H1 (cell line): ENCODE measurements around the gene KLK5. TPM values are rescaled to one million over a fixed set of nuclear protein-coding genes. Genes with fewer than 3 reads are reported as not detected.

Experiments
- CTCF ChIA-PET: fragments of 300-600 bp; sonication (Branson Sonifier 250); formaldehyde crosslinking; loops from one replicate; lab custom pipeline; 2021; ENCODE audit not compliant: partially characterized antibody; lab: Charles Lee
- POLR2A ChIA-PET: fragments of 300-600 bp; sonication (Branson Sonifier 250); formaldehyde crosslinking; loops from one replicate; lab custom pipeline; 2021; ENCODE audit warnings: inconsistent platforms; ENCODE audit not compliant: partially characterized antibody; lab: Charles Lee
- DNase-seq, 2 experiments: peaks; one replicate each; pipeline versions ENCODE4 v3.0.0 to v3.0.0-alpha.2; 2010 to 2022; ENCODE audit warnings: low spot score in 2 of 2, low read depth in 1 of 2, mixed read lengths in 1 of 2
- FAIRE-seq: peaks from 2 replicates; lab custom pipeline; 2011; peaks lifted over from hg19 to GRCh38; lab: Jason Lieb, UNC
- H2AFZ ChIP-seq: 2 replicates; pipeline ENCODE4 v1.8.1; 2012; ENCODE audit warnings: low read length, inconsistent platforms
- H2AK5ac ChIP-seq: 2 replicates; pipeline ENCODE4 v1.6.1; 2013; ENCODE audit warnings: low read depth, low read length
- H2BK120ac ChIP-seq: replicated peaks from 2 replicates; pipeline ENCODE3; 2013; ENCODE audit warnings: low read depth, low read length, inconsistent platforms
- H2BK12ac ChIP-seq: 2 replicates; pipeline ENCODE4 v1.6.1; 2013; ENCODE audit warnings: low read depth, low read length
- H2BK15ac ChIP-seq: 2 replicates; pipeline ENCODE4 v1.6.1; 2013; ENCODE audit warnings: low read length
- H2BK20ac ChIP-seq: 2 replicates; pipeline ENCODE4 v1.6.1; 2013; ENCODE audit warnings: low read length
- H2BK5ac ChIP-seq: 2 replicates; pipeline ENCODE4 v1.6.1; 2013; ENCODE audit warnings: low read depth, low read length
- H3K14ac ChIP-seq: 2 replicates; pipeline ENCODE4 v1.6.1; 2013; ENCODE audit warnings: inconsistent platforms; ENCODE audit not compliant: insufficient read length
- H3K18ac ChIP-seq: 2 replicates; pipeline ENCODE4 v1.6.1; 2013; ENCODE audit warnings: low read length; ENCODE audit errors: extremely low read depth
- H3K23ac ChIP-seq: 2 replicates; pipeline ENCODE4 v1.6.1; 2013; ENCODE audit warnings: inconsistent platforms; ENCODE audit not compliant: insufficient read length
- H3K23me2 ChIP-seq: 2 replicates; pipeline ENCODE4 v1.6.1; 2013; ENCODE audit warnings: low read depth, low read length
- H3K27ac ChIP-seq: 2 replicates; pipeline ENCODE4 v1.6.1; 2011; ENCODE audit warnings: low read depth, low read length, inconsistent platforms
- H3K27me3 ChIP-seq, 4 experiments: replicated peaks in 1 of 4; 1 replicate in 1 of 4; 2 replicates in 3 of 4; pipeline versions ENCODE4 v1.6.1 to v1.8.1; 2011 to 2013; ENCODE audit warnings: low read length in 3 of 4, mild to moderate bottlenecking in 3 of 4, inconsistent platforms in 2 of 4, mixed read lengths in 2 of 4, moderate library complexity in 1 of 4; ENCODE audit not compliant: control insufficient read depth in 3 of 4, insufficient read depth in 3 of 4; ENCODE audit errors: extremely low read depth in 1 of 4
- H3K36me3 ChIP-seq, 4 experiments: 2 replicates each; pipeline versions ENCODE4 v1.6.1 to v1.8.1; 2011 to 2013; ENCODE audit warnings: mild to moderate bottlenecking in 4 of 4, low read length in 3 of 4, moderate library complexity in 2 of 4, control low read depth in 1 of 4, inconsistent platforms in 1 of 4; ENCODE audit not compliant: insufficient read depth in 4 of 4, control insufficient read depth in 2 of 4
- H3K4ac ChIP-seq: replicated peaks from 2 replicates; pipeline ENCODE3; 2013; ENCODE audit warnings: low read length, low read depth, mixed read lengths, inconsistent platforms; ENCODE audit not compliant: insufficient read length
- H3K4me1 ChIP-seq, 4 experiments: replicated peaks in 1 of 4; 1 replicate in 1 of 4; 2 replicates in 3 of 4; pipeline versions ENCODE4 v1.6.1 to v1.8.1; 2011 to 2013; ENCODE audit warnings: low read length in 3 of 4, inconsistent platforms in 2 of 4, mixed read lengths in 1 of 4; ENCODE audit not compliant: insufficient read depth in 4 of 4, control insufficient read depth in 3 of 4
- H3K4me2 ChIP-seq, 2 experiments: 2 replicates each; pipeline versions ENCODE4 v1.6.1 to v1.8.1; 2011 to 2013; ENCODE audit warnings: low read depth in 2 of 2, low read length in 2 of 2, control low read depth in 1 of 2, inconsistent platforms in 1 of 2, mild to moderate bottlenecking in 1 of 2; ENCODE audit not compliant: insufficient read depth in 1 of 2
- H3K4me3 ChIP-seq, 4 experiments: fragments of 200-600, 300-600 bp in 1 of 4; sonication (generic), shearing (Covaris generic), sonication (Bioruptor Twin) in 1 of 4; 2 replicates each; pipeline versions ENCODE4 v1.5.1 to v1.8.1; 2011 to 2016; ENCODE audit warnings: low read length in 4 of 4, low read depth in 3 of 4, control low read depth in 2 of 4, inconsistent platforms in 2 of 4, mild to moderate bottlenecking in 2 of 4, mixed read lengths in 1 of 4, moderate library complexity in 1 of 4; ENCODE audit not compliant: insufficient read depth in 2 of 4; ENCODE audit errors: extremely low read depth in 1 of 4
- H3K56ac ChIP-seq: replicated peaks from 2 replicates; pipeline ENCODE3; 2013; ENCODE audit warnings: low read depth, mild to moderate bottlenecking, mixed read lengths, low read length, inconsistent platforms; ENCODE audit not compliant: insufficient read length
- H3K79me1 ChIP-seq: 2 replicates; pipeline ENCODE4 v1.6.1; 2013; ENCODE audit warnings: low read depth, low read length, control low read depth
- H3K79me2 ChIP-seq, 2 experiments: 2 replicates each; pipeline versions ENCODE4 v1.6.1 to v1.8.1; 2012 to 2013; ENCODE audit warnings: low read length in 2 of 2, mild to moderate bottlenecking in 2 of 2, inconsistent platforms in 1 of 2; ENCODE audit not compliant: insufficient read depth in 2 of 2, control insufficient read depth in 1 of 2
- H3K9ac ChIP-seq, 4 experiments: replicated peaks in 1 of 4; 1 replicate in 1 of 4; 2 replicates in 3 of 4; pipeline versions ENCODE4 v1.6.1 to v1.8.1; 2011 to 2013; ENCODE audit warnings: low read depth in 3 of 4, low read length in 3 of 4, control low read depth in 2 of 4, mild to moderate bottlenecking in 2 of 4, moderate library complexity in 2 of 4, inconsistent platforms in 1 of 4; ENCODE audit errors: extremely low read depth in 1 of 4
- H3K9me3 ChIP-seq, 2 experiments: 2 replicates each; pipeline versions ENCODE4 v1.6.1 to v1.8.1; 2012 to 2013; ENCODE audit warnings: mild to moderate bottlenecking in 2 of 2, moderate library complexity in 2 of 2, control low read depth in 1 of 2, inconsistent platforms in 1 of 2, low read depth in 1 of 2, low read length in 1 of 2, mixed read lengths in 1 of 2; ENCODE audit not compliant: insufficient read depth in 2 of 2
- H4K20me1 ChIP-seq, 2 experiments: replicated peaks in 1 of 2; 2 replicates each; pipeline versions ENCODE3 to v1.8.1; 2011 to 2013; ENCODE audit warnings: inconsistent platforms in 2 of 2, low read length in 2 of 2, mild to moderate bottlenecking in 1 of 2; ENCODE audit not compliant: insufficient read depth in 2 of 2, control insufficient read depth in 1 of 2
- H4K5ac ChIP-seq: 2 replicates; pipeline ENCODE4 v1.6.1; 2013; ENCODE audit warnings: low read length, low read depth, mixed read lengths, inconsistent platforms; ENCODE audit not compliant: insufficient read length
- H4K8ac ChIP-seq: 2 replicates; pipeline ENCODE4 v1.8.0; 2013; ENCODE audit warnings: mild to moderate bottlenecking, moderate library complexity, low read length, inconsistent platforms; ENCODE audit not compliant: insufficient read depth; ENCODE audit errors: extremely low read depth
- H4K91ac ChIP-seq: replicated peaks from 2 replicates; pipeline ENCODE3; 2013; ENCODE audit warnings: low read length, mixed read lengths, inconsistent platforms; ENCODE audit not compliant: insufficient read length
- BACH1 ChIP-seq: IDR thresholded peaks from 2 replicates; pipeline ENCODE4 v1.6.1; 2012; ENCODE audit warnings: low read length, improper control_type of control experiment
- EP300 ChIP-seq, 2 experiments: IDR thresholded peaks; 1 replicate in 1 of 2; 2 replicates in 1 of 2; pipeline ENCODE4 v1.6.1; 2011 to 2012; ENCODE audit warnings: low read depth in 2 of 2, low read length in 2 of 2, mild to moderate bottlenecking in 2 of 2, borderline replicate concordance in 1 of 2, inconsistent platforms in 1 of 2, moderate library complexity in 1 of 2
- EZH2 ChIP-seq: fragments of 200-600 bp; sonication (generic); IDR thresholded peaks from 2 replicates; pipeline ENCODE4 v1.7.1; 2012; ENCODE audit warnings: low read depth, mild to moderate bottlenecking, moderate library complexity, low read length, inconsistent platforms; ENCODE audit not compliant: severe bottlenecking
- KDM4A ChIP-seq: IDR thresholded peaks from one replicate; pipeline ENCODE4 v1.7.1; 2012; ENCODE audit warnings: low read depth, mild to moderate bottlenecking, moderate library complexity, low read length, inconsistent platforms; ENCODE audit not compliant: severe bottlenecking
- KDM5A ChIP-seq: fragments of 200-600 bp; IDR thresholded peaks from 2 replicates; pipeline ENCODE4 v1.7.1; 2012; ENCODE audit warnings: mild to moderate bottlenecking, low read length, inconsistent platforms, mixed read lengths
- NRF1 ChIP-seq: IDR thresholded peaks from 2 replicates; pipeline ENCODE4 v1.6.1; 2011; ENCODE audit warnings: mild to moderate bottlenecking, low read depth, low read length, improper control_type of control experiment
- POLR2AphosphoS5 ChIP-seq: IDR thresholded peaks from 2 replicates; pipeline ENCODE4 v1.6.1; 2011; ENCODE audit warnings: low read depth, low read length
- RNF2 ChIP-seq: fragments of 200-900, 300-1000 bp; sonication (generic); IDR thresholded peaks from 2 replicates; pipeline ENCODE4 v1.7.1; 2016; ENCODE audit warnings: borderline replicate concordance, low read depth, mild to moderate bottlenecking, antibody characterized with exemption, low read length; ENCODE audit not compliant: poor library complexity, severe bottlenecking; ENCODE audit errors: missing control alignments
- SUZ12 ChIP-seq: fragments of 200-600 bp; sonication (generic); IDR thresholded peaks from 2 replicates; pipeline ENCODE4 v1.6.1; 2012; ENCODE audit warnings: mild to moderate bottlenecking, inconsistent platforms, low read length, moderate library complexity, mixed read lengths
- TAF7 ChIP-seq: optimal IDR thresholded peaks from 2 replicates; pipeline ENCODE3; 2011; ENCODE audit warnings: low read depth, mild to moderate bottlenecking, inconsistent platforms, low read length, moderate library complexity, borderline replicate concordance
- USF2 ChIP-seq: IDR thresholded peaks from 2 replicates; pipeline ENCODE4 v1.6.1; 2011; ENCODE audit warnings: low read length, improper control_type of control experiment
- WGBS, 2 experiments: shearing (Covaris generic) in 1 of 2; methylation state at CpG; one replicate each; pipeline versions ENCODE4 v1.1.6 to v1.1.7; 2013 to 2015; ENCODE audit warnings: low lambda C conversion rate in 2 of 2, mixed read lengths in 2 of 2, inconsistent platforms in 1 of 2, low coverage in 1 of 2, missing lambda C conversion rate in 1 of 2; ENCODE audit not compliant: insufficient replicate concordance in 2 of 2, insufficient coverage in 1 of 2, insufficient read length in 1 of 2; ENCODE audit errors: extremely low coverage in 1 of 2, missing lambda C conversion rate in 1 of 2; 5-methylcytosine and 5-hydroxymethylcytosine counted together
- polyA plus RNA-seq, 7 experiments: library from polyadenylated mRNA; depleted of rRNA in 3 of 7; stranded (reverse) in 5 of 7; unstranded in 2 of 7; fragments of >200 nt in 5 of 7; fragments of 200-250 nt in 2 of 7; gene quantifications; 1 replicate in 5 of 7; 2 replicates in 1 of 7; 4 replicates in 1 of 7; pipeline versions ENCODE4 v1.2.1 to v1.2.3, GENCODE V29; 2011 to 2013; ENCODE audit warnings: missing spikeins in 2 of 7, mixed read lengths in 2 of 7
- total RNA-seq: library from RNA; stranded (reverse); fragmentation: NEBNext Ultra II Directional; extraction: Animal tissue kit (Norgen Biotek cat#: 25700); gene quantifications from 2 replicates; pipeline ENCODE4 v1.2.1, GENCODE V29; 2021

Gene KLK5
- total and polyA plus RNA-seq, 2 of the 8 experiments (the other 6 are each of a cell fraction or from before 2014, with no cell fraction given) = 0.76 to 2.0 TPM

- H2BK120ac ChIP-seq = no peak overlapping the region
- 0 out of 2 replicates have a peak overlapping the region, but pooled peaks have one; percentile 32 for H3K18ac ChIP-seq
- H3K27me3 ChIP-seq = no peaks in the 10 kb centered on the region; a peak in 1 of 7 replicates
- DNase-seq (no peak), FAIRE-seq (no peak)
- no peak overlapping the region for H4K5ac ChIP-seq
- H4K8ac ChIP-seq = no peak overlapping the region
- H3K79me1 ChIP-seq = no peaks in the 10 kb centered on the region
- no peaks in the 10 kb centered on the region for H3K79me2 ChIP-seq
- POLR2A ChIA-PET = interaction anchor here (0.8 to 1.8 kb wide), 3 partner anchors 15 to 28 kb away, joined by 3 to 7 read pairs (median 4); no protein-coding TSS in a partner anchor
- H3K9ac ChIP-seq = no peak overlapping the region
- H2AK5ac ChIP-seq = no peak overlapping the region
- H3K9me3 ChIP-seq = no peaks in the 10 kb centered on the region
- 0 out of 2 replicates have a peak overlapping the region, but pooled peaks have one; percentile 6 for H3K27ac ChIP-seq
- no peaks in the 10 kb centered on the region for H3K36me3 ChIP-seq
- H3K4me2 ChIP-seq = peak overlapping the region in 1 of 2 experiments; percentile 71; a peak in 3 of 4 replicates
- CTCF ChIA-PET = interaction anchor here (0.6 to 3.7 kb wide), 11 partner anchors 10 to 96 kb away, joined by 3 to 18 read pairs (median 4); no protein-coding TSS in a partner anchor
- H2BK12ac ChIP-seq = peak overlapping the region; percentile 92; the same call in 1 of the 2 replicates
- H3K14ac ChIP-seq = no peak overlapping the region
- 0 out of 2 replicates have a peak overlapping the region, but pooled peaks have one; percentile 66 for H2BK5ac ChIP-seq
- 68% methylated on average over 10 of the region's 12 CpGs; no CpG with 5 or more reads in 1 of the 2 experiments for WGBS, 2 experiments
- no peak overlapping the region for H3K23ac ChIP-seq
- H4K91ac ChIP-seq = no peak overlapping the region
- H4K20me1 ChIP-seq = no peaks in the 10 kb centered on the region
- no peak overlapping the region for H3K4ac ChIP-seq
- no peaks in the 10 kb centered on the region for H3K23me2 ChIP-seq
- H3K4me1 ChIP-seq = peaks cover 0 to 20% (median 6%) of the 10 kb centered on the region in 4 experiments; a peak in 6 of 7 replicates
- peak overlapping the region; percentile 61; the same call in 1 of the 2 replicates for H2BK15ac ChIP-seq
- H2AFZ ChIP-seq = no peak overlapping the region
- peak overlapping the region in 2 of 4 experiments; percentile 8 to 29; a peak in 3 of 8 replicates for H3K4me3 ChIP-seq
- H2BK20ac ChIP-seq = peak overlapping the region; percentile 15; the same call in 1 of the 2 replicates
- no peak overlapping the region for H3K56ac ChIP-seq
- TF ChIP-seq KDM4A = no peak
- TF ChIP-seq BACH1 = no peak
- TF ChIP-seq NRF1 = no peak
- TF ChIP-seq SUZ12 = no peak
- TF ChIP-seq POLR2AphosphoS5 = no peak
- no peak for TF ChIP-seq TAF7
- TF ChIP-seq RNF2 = no peak
- TF ChIP-seq EP300 (IDR thresholded peaks at IDR 0.05; ENCODE audit: borderline replicate concordance in 1 of 2, low read depth in 2 of 2, low read length in 2 of 2) = no peak
- TF ChIP-seq USF2 = no peak
- TF ChIP-seq KDM5A = no peak
- no peak for TF ChIP-seq EZH2
These were observed 49.3 kb upstream of the KLK5 start for GRCh38 chr19:51002089-51002532.
